ENCODE results near the gene L3MBTL4.

L3MBTL4 gene

GRCh38 chr18:6327485-6327884 is 87.2 kb downstream of the L3MBTL4 start:
- H3K4me3 ChIP-seq (ENCODE audit: low read length) = no peak overlapping the region
- H3K4me1 ChIP-seq (ENCODE audit: insufficient read depth, low read length) = no peaks in the 10 kb centered on the region
- peaks cover 21% of the 10 kb centered on the region for H3K9me3 ChIP-seq (ENCODE audit: insufficient read depth, low read depth, low read length)
- H3K9ac ChIP-seq (ENCODE audit: low read depth, low read length) = no peak overlapping the region
- no peaks in the 10 kb centered on the region for H3K36me3 ChIP-seq (ENCODE audit: insufficient read depth, low read depth, low read length)
- no peak overlapping the region for H3K27ac ChIP-seq (ENCODE audit: low read length)
- H3K27me3 ChIP-seq (ENCODE audit: insufficient read depth, low read length) = no peaks in the 10 kb centered on the region

GRCh38 chr18:6326566-6326965 is 88.1 kb downstream of the L3MBTL4 start:
- H3K4me1 ChIP-seq (ENCODE audit: insufficient read depth, low read length) = no peaks in the 10 kb centered on the region
- no peaks in the 10 kb centered on the region for H3K27me3 ChIP-seq (ENCODE audit: insufficient read depth, low read length)
- no peak overlapping the region for H3K4me3 ChIP-seq (ENCODE audit: low read length)
- no peak overlapping the region for H3K9ac ChIP-seq (ENCODE audit: low read depth, low read length)
- H3K27ac ChIP-seq (ENCODE audit: low read length) = no peak overlapping the region
- H3K36me3 ChIP-seq (ENCODE audit: insufficient read depth, low read depth, low read length) = no peaks in the 10 kb centered on the region
- H3K9me3 ChIP-seq (ENCODE audit: insufficient read depth, low read depth, low read length) = peaks cover 25% of the 10 kb centered on the region

- Histone ChIP-seq H3K36me3 (ENCODE audit: insufficient read depth, low read depth, low read length) (no peaks in the 10 kb centered on the region), H3K9ac (ENCODE audit: low read depth, low read length) (no peak overlapping the region)
Observed at GRCh38 chr18:6323319-6323889, 91.3 kb downstream of the L3MBTL4 start.

GRCh38 chr18:6315517-6316331 is 99.0 kb downstream of the L3MBTL4 start:
- Histone ChIP-seq H3K9me3 (ENCODE audit: insufficient read depth, low read depth, low read length) (no peaks in the 10 kb centered on the region), H3K27ac (ENCODE audit: low read length) (no peak overlapping the region), H3K27me3 (ENCODE audit: insufficient read depth, low read length) (no peaks in the 10 kb centered on the region), H3K4me3 (ENCODE audit: low read length) (no peak overlapping the region), H3K4me1 (ENCODE audit: insufficient read depth, low read length) (no peaks in the 10 kb centered on the region), H3K9ac (ENCODE audit: low read depth, low read length) (no peak overlapping the region), H3K36me3 (ENCODE audit: insufficient read depth, low read depth, low read length) (no peaks in the 10 kb centered on the region)

More at GRCh38 chr18:6323319-6323889, 91.3 kb downstream of the L3MBTL4 start:
- peaks cover 25% of the 10 kb centered on the region for H3K9me3 ChIP-seq (ENCODE audit: insufficient read depth, low read depth, low read length)
- no peak overlapping the region for H3K4me3 ChIP-seq (ENCODE audit: low read length)
- no peak overlapping the region for H3K27ac ChIP-seq (ENCODE audit: low read length)
- H3K27me3 ChIP-seq (ENCODE audit: insufficient read depth, low read length) = no peaks in the 10 kb centered on the region
- H3K4me1 ChIP-seq (ENCODE audit: insufficient read depth, low read length) = no peaks in the 10 kb centered on the region

GRCh38 chr18:6313415-6313814 is 101.3 kb downstream of the L3MBTL4 start:
- Histone ChIP-seq H3K27me3 (ENCODE audit: insufficient read depth, low read length) (no peaks in the 10 kb centered on the region), H3K27ac (ENCODE audit: low read length) (no peak overlapping the region), H3K4me3 (ENCODE audit: low read length) (no peak overlapping the region), H3K36me3 (ENCODE audit: insufficient read depth, low read depth, low read length) (no peaks in the 10 kb centered on the region), H3K4me1 (ENCODE audit: insufficient read depth, low read length) (no peaks in the 10 kb centered on the region), H3K9ac (ENCODE audit: low read depth, low read length) (no peak overlapping the region), H3K9me3 (ENCODE audit: insufficient read depth, low read depth, low read length) (no peaks in the 10 kb centered on the region)

GRCh38 chr18:6311456-6312215 is 103.1 kb downstream of the L3MBTL4 start:
- H3K27me3 ChIP-seq (ENCODE audit: insufficient read depth, low read length) = no peaks in the 10 kb centered on the region
- H3K4me1 ChIP-seq (ENCODE audit: insufficient read depth, low read length) = no peaks in the 10 kb centered on the region
- no peaks in the 10 kb centered on the region for H3K36me3 ChIP-seq (ENCODE audit: insufficient read depth, low read depth, low read length)
- no peak overlapping the region for H3K27ac ChIP-seq (ENCODE audit: low read length)
- no peaks in the 10 kb centered on the region for H3K9me3 ChIP-seq (ENCODE audit: insufficient read depth, low read depth, low read length)
- no peak overlapping the region for H3K4me3 ChIP-seq (ENCODE audit: low read length)
- no peak overlapping the region for H3K9ac ChIP-seq (ENCODE audit: low read depth, low read length)

GRCh38 chr18:6310714-6311113 is 104.0 kb downstream of the L3MBTL4 start:
- H3K27ac ChIP-seq (ENCODE audit: low read length) = no peak overlapping the region
- no peak overlapping the region for H3K9ac ChIP-seq (ENCODE audit: low read depth, low read length)
- no peaks in the 10 kb centered on the region for H3K9me3 ChIP-seq (ENCODE audit: insufficient read depth, low read depth, low read length)
- H3K4me1 ChIP-seq (ENCODE audit: insufficient read depth, low read length) = no peaks in the 10 kb centered on the region
- no peaks in the 10 kb centered on the region for H3K36me3 ChIP-seq (ENCODE audit: insufficient read depth, low read depth, low read length)
- H3K27me3 ChIP-seq (ENCODE audit: insufficient read depth, low read length) = no peaks in the 10 kb centered on the region
- no peak overlapping the region for H3K4me3 ChIP-seq (ENCODE audit: low read length)

GRCh38 chr18:6297875-6298274 is 116.8 kb downstream of the L3MBTL4 start:
- Histone ChIP-seq H3K36me3 (ENCODE audit: insufficient read depth, low read depth, low read length) (no peaks in the 10 kb centered on the region), H3K4me3 (ENCODE audit: low read length) (no peak overlapping the region), H3K4me1 (ENCODE audit: insufficient read depth, low read length) (no peaks in the 10 kb centered on the region), H3K27ac (ENCODE audit: low read length) (no peak overlapping the region), H3K27me3 (ENCODE audit: insufficient read depth, low read length) (no peaks in the 10 kb centered on the region), H3K9me3 (ENCODE audit: insufficient read depth, low read depth, low read length) (no peaks in the 10 kb centered on the region), H3K9ac (ENCODE audit: low read depth, low read length) (no peak overlapping the region)

- Histone ChIP-seq H3K27ac (ENCODE audit: low read length) (no peak overlapping the region), H3K4me1 (ENCODE audit: insufficient read depth, low read length) (no peaks in the 10 kb centered on the region), H3K27me3 (ENCODE audit: insufficient read depth, low read length) (no peaks in the 10 kb centered on the region), H3K9ac (ENCODE audit: low read depth, low read length) (no peak overlapping the region), H3K36me3 (ENCODE audit: insufficient read depth, low read depth, low read length) (no peaks in the 10 kb centered on the region), H3K9me3 (ENCODE audit: insufficient read depth, low read depth, low read length) (no peaks in the 10 kb centered on the region), H3K4me3 (ENCODE audit: low read length) (no peak overlapping the region)
Observed at GRCh38 chr18:6294148-6294784, 120.4 kb downstream of the L3MBTL4 start.

GRCh38 chr18:6289843-6290242 is 124.9 kb downstream of the L3MBTL4 start:
- H3K27me3 ChIP-seq (ENCODE audit: insufficient read depth, low read length) = no peaks in the 10 kb centered on the region
- H3K36me3 ChIP-seq (ENCODE audit: insufficient read depth, low read depth, low read length) = no peaks in the 10 kb centered on the region
- H3K9ac ChIP-seq (ENCODE audit: low read depth, low read length) = no peak overlapping the region
- H3K27ac ChIP-seq (ENCODE audit: low read length) = no peak overlapping the region
- H3K4me1 ChIP-seq (ENCODE audit: insufficient read depth, low read length) = no peaks in the 10 kb centered on the region; the same call in 1 of the 2 replicates
- H3K4me3 ChIP-seq (ENCODE audit: low read length) = no peak overlapping the region
- no peaks in the 10 kb centered on the region for H3K9me3 ChIP-seq (ENCODE audit: insufficient read depth, low read depth, low read length)

GRCh38 chr18:6286585-6286984 is 128.1 kb downstream of the L3MBTL4 start:
- Histone ChIP-seq H3K36me3 (ENCODE audit: insufficient read depth, low read depth, low read length) (no peaks in the 10 kb centered on the region), H3K4me1 (ENCODE audit: insufficient read depth, low read length) (no peaks in the 10 kb centered on the region; the same call in 1 of the 2 replicates)

More at GRCh38 chr18:6286585-6286984, 128.1 kb downstream of the L3MBTL4 start:
- Histone ChIP-seq H3K27me3 (ENCODE audit: insufficient read depth, low read length) (no peaks in the 10 kb centered on the region), H3K4me3 (ENCODE audit: low read length) (no peak overlapping the region), H3K9ac (ENCODE audit: low read depth, low read length) (no peak overlapping the region), H3K27ac (ENCODE audit: low read length) (no peak overlapping the region), H3K9me3 (ENCODE audit: insufficient read depth, low read depth, low read length) (no peaks in the 10 kb centered on the region)

Measured in iPS-20b (cell line).